GM19238 (cell line): ENCODE data around the gene OLIG3.

Source experiments
- DNase-seq: peaks from one replicate; pipeline ENCODE4 v3.0.0; 2011; ENCODE audit warnings: low spot score; ENCODE audit not compliant: insufficient read length

OLIG3 gene

DNA sequence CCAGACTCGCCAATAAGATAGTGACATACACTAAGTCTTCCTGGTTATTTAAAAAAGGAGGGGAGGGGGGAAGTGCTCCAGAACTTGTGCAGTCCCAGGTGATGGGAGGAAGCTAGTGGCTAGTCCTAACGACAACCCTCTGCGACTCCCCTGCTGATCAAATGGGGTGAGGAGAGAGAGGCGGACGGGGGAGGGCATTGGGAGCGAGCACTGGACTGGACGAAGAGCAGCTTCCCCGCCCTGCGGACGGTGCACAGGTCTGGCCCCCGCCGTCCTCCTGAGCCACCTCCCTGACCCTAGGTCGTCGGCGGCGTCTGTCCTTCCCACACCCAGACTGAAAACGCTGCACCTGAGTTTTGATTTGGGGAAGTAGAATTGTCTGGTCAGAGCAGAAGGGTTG lies 2.2 kb upstream of the OLIG3 start:
- DNase-seq = no peak

DNA sequence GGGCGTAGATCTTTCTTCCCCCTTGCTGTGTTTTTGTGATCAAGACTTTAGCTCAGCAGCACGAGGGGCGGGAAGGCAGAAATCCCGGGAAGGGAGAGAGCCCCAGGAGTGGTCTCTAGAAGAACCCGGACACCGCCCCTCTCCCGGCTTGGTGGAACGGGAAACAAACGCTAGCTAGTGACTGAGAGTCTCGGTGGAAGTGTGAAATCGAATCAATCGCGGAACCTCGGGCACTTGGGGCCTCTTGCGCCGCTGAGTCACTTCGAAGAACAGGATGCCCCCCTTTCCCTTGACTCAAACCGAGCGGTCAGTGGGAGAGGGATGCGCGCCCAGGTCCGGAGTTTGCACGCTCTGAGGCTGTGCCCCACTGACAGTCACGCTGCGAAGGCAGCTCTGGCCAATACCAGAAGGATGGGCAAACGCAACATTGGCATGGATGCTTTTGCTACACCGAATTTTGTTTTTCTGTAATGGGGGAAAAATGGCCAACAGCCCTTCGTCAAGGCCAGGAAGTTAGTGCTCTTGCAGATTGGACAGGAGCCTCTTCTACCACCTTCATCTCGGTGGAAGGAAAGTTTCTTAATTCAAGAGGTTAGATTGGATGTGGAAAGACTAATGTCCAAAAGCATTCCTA lies 1.6 kb upstream of the OLIG3 start:
- DNase-seq = no peak

- no peak for DNase-seq
Measured at GRCh38 chr6:137494988-137495702, 951 bp upstream of the OLIG3 start.

DNA sequence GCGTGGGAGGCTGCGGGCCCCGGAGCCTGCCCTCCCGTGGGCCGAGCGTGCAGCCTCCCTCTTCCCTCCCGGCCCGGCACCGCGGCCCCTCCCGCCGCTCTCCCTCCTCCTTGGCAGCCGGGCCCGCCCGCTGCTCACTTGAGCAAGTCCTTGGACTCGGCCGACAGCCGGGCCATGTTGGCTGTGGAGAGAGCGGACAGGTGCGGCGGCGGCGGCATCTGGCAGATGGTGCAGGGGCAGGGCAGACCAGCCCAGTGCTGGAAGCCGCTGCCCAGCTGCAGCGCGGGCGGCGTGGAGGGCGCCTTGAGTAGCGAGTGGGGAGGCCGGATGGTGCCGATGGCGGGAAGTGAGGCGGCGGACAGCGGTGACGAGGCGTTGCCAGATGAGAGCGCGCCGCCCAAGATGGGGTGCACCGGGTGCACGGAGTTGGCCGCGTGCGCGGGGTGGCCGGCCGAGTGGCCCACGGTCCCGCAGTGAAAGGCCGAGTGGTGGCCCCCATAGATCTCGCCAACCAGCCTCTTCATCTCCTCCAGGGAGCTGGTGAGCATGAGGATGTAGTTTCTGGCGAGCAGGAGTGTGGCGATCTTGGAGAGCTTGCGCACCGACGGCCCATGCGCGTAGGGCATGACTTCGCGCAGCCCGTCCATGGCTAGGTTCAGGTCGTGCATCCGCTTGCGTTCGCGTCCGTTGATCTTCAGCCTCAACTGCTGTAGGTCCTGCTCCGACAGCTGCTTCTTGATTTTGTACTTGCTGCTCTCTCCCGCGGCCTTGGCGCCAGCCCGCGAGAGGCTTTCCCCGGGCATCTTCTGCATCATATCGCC lies 766 bp downstream of the OLIG3 start:
- no peak for DNase-seq

DNA sequence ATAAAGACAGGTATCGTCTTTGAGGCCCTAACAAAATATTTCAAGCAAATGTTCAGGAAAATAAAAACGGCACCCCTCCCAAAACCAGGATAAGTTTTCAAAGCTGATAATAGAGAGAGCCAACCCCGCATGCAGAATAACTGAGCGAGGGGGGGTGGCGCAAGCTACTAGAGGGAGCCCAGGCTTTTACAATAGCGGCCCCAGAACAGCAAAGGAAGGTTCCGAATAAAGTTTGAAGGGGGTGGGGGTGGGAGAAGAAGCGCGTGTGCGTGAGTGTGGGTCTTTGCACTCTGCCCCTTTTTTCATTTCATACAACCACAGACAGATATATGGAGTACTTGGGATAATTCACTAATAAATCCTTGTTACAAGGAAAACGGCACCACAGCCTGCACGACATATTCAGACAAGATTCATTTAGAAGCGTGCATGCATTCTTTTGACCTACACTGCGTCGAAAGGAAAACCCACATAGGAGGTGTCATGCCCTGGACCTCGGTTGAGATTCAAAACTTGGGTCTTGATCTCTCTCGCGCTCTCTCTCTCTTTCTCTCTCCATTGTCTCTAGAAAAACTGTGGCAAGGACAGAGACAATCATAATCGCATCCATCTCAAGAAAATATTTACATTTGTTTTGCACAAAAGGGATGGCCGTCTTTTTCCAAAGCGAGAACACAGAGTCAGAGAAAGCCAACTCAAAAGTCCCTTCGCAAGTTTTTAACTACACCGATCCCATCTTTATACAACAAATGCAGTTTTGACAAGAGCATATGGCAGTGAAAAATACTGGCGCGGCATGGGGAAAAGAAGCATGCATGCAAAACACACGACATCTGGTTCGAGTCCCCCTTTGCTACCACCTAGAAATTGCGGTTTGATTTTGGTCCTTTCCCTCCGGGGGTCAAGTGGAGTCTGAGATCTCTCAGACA lies 1.6 kb downstream of the OLIG3 start:
- no peak for DNase-seq

DNA sequence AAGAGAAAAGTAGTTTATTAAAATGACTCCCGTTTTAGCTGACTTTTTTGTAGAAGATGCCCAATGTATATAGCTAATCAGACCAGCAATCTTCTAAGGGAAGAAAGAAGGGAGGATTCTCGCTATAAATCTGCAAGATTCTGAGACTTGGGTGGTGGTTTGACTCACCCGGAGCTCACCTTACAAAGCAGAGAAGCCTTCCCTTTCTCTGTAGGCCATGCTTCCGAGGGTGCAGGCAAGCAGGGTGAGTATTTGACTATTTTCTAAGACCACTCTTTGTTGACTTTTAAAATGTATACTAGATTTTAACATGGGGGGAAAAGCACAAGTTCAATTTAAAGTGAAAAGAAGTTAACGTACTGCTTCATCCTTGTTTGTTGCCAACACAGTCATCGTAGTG lies 2.7 kb downstream of the OLIG3 start:
- no peak for DNase-seq

- DNase-seq = no peak
Measured at GRCh38 chr6:137490961-137491360, 3.2 kb downstream of the OLIG3 start.

DNA sequence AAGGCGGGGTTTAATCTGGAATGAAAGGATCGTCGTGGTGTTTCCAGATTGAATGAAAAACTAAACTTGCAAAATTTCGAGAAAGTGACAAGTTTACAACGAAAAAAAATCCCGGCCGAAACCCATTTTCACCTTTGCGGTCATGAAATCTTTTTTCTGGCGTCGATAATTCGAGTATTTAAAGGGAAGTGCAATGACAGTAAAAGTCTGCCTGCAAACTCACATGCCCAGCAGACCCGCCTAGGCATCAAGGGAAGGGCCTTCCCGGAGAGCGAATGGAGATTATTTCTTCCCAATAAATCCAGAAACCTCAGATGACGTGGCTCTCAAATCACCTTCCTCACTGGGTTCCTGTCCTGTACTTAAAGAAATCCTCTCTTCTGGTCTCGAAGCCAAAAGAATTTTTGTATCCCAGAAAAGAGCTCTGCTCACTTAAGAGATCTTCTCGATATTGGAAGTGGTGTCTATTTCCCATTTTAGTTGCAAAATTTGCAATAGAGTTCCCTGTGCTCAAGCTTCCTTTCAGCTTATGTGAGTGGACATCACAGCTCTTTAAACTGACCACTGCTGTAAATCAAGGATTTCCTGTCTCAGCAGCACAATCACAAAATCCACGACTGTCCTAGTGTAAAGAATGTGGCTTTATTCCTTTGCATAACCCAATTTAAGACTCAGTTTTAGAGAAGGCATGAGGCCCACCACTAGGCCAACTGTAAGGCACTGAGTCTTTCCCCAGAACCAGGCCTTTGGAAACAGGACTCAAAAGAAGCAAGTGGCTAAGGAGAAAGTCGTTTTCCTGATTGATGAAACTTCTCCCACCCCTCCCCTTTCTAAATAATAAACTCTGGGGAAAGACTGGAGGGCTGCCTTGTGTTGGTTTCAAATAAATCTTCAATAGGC lies 3.9 kb downstream of the OLIG3 start:
- no peak for DNase-seq

GRCh38 chr6:137489046-137490005 lies 4.9 kb downstream of the OLIG3 start:
- DNase-seq = no peak

DNA sequence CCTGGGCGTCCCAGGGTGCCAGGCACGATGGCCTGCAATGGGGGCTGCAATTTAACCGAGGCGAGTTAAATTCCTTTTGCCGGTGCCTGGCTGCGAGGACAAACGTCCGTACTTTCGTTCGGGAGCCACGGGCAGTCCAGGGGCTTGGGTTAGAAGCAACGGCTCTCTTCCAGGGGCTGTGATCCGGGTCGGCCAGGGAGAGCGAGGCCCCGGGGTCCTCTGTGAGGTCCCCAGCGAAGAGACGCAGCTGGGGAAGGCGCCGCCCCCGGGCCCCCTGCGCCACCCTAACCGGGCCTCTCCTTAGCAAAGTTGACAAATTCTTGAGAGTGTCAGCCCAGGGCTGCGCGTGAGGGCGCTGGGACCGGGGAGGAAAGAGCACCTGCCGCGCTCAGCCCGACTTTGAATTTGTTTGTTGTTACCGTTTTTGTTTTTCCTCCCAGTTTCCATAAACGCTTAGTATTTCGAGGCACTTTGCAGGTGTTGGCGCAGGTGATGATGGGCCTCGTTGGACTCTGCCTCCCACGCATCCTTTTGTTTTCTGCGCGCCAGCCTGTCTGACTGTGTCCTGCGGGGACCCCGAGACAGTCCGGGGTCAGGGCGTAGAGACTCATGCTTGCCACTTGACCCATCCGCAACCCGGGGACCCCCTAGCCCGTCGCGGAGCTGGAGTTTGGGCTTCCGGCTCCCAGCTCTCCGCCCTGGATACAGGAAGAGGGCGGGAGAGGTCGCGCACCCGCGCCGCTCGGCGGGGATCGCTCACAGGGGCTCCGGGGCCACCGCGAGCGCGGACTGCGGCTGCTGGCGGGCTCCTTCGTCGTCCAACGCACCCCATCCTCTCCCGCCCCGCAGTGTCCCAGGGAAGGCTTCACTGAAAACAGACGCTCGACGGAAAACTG lies 5.8 kb downstream of the OLIG3 start:
- no peak for DNase-seq

DNA sequence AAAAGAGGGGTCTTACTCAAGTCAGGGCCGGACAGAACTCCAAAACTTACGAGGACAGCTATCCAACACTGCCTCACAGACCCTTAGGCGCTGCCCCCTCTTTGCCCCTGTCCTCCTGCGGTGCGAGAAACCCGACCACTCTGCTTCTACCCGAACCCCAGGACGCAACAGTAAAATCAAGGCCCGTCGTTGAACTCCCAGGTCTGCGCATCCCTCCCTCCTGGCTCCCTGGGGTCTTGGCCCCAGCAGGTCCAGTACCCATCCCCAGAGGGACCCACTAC lies 6.4 kb downstream of the OLIG3 start:
- no peak for DNase-seq

- DNase-seq = no peak
Measured at GRCh38 chr6:137487181-137487868, 6.9 kb downstream of the OLIG3 start.

- DNase-seq = no peak
Measured at GRCh38 chr6:137486416-137486815, 7.8 kb downstream of the OLIG3 start.

DNA sequence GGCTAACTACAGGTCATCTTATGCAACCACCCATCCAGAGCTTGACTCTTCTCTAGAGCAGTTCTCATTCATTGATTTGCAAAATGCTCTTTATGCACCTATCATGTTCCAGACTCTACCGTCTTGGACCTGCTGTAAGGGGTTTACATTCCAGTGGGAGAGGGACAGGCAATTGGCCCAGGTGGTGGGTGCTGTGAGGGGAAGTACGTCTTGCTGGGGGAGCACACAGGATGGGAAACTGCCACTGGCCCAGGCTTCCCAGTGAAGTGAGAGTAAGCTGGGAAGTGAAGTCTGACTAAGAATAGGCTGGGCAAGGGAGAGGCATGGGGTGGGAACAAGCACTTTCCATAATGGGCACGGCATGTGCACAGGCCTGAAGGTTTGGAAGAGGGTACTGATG lies 13.8 kb downstream of the OLIG3 start:
- DNase-seq = no peak

- no peak for DNase-seq
Measured at GRCh38 chr6:137475103-137475502, 19.1 kb downstream of the OLIG3 start.

DNA sequence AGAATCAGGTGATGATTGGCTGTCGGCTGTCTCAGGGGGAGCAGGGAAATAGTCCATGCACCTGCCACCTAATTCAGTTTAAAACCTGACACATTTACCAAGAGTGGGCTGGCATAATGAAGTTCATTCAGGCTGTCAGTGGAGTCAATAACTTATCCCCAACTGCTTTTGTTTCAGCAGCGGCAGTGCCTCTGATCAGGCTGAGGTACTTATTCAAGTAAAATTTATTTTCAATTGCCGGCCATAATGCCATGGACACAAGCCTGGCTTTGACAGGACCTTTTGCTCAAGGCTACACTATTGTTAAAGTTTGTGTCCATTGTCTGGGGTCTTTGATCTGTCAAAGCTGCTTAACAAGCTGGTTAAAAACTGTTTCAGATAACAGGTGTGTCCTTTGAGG lies 20.6 kb downstream of the OLIG3 start:
- DNase-seq = no peak

GRCh38 chr6:137472641-137473137 lies 21.5 kb downstream of the OLIG3 start:
- no peak for DNase-seq

- DNase-seq = no peak
Measured at GRCh38 chr6:137471986-137472385, 22.2 kb downstream of the OLIG3 start.
